Measurements from ENCODE around the gene DLGAP1. TPM values are rescaled to one million over a fixed set of nuclear protein-coding genes. Genes with fewer than 3 reads are reported as not detected.
A peak's percentile ranks its signal among the peaks of the same experiment; 100 is the strongest.

The DLGAP1 gene
- total RNA-seq, 1 donor from 2014 or later: not detected

- peak; percentile 93 to 94 for DNase-seq (ENCODE audit: low read depth in 2 of 2)
Measured at GRCh38 chr18:3665780-3666525, 789.2 kb downstream of the DLGAP1 start.

- no peak for DNase-seq (ENCODE audit: low read depth in 2 of 2)
Measured at GRCh38 chr18:3665204-3665603, 789.9 kb downstream of the DLGAP1 start.

GRCh38 chr18:3664563-3665178 lies 790.4 kb downstream of the DLGAP1 start:
- no peak for DNase-seq (ENCODE audit: low read depth in 2 of 2)

GRCh38 chr18:3663870-3664512 lies 791.1 kb downstream of the DLGAP1 start:
- no peak for DNase-seq (ENCODE audit: low read depth in 2 of 2)

GRCh38 chr18:3661989-3662388 lies 793.1 kb downstream of the DLGAP1 start:
- no peak for DNase-seq (ENCODE audit: low read depth in 2 of 2)

- peak; percentile 12 to 63 for DNase-seq (ENCODE audit: low read depth in 2 of 2)
Measured at GRCh38 chr18:3660739-3661515, 794.2 kb downstream of the DLGAP1 start.

GRCh38 chr18:3658529-3658928 lies 796.6 kb downstream of the DLGAP1 start:
- DNase-seq (ENCODE audit: low read depth in 2 of 2): no peak

- peak in 1 of 2 donors; percentile 36 for DNase-seq (ENCODE audit: low read depth in 2 of 2)
Measured at GRCh38 chr18:3655254-3656050, 799.7 kb downstream of the DLGAP1 start.

GRCh38 chr18:3654442-3655253 lies 800.5 kb downstream of the DLGAP1 start:
- no peak for DNase-seq (ENCODE audit: low read depth in 2 of 2)

- peak in 1 of 2 donors; percentile 32 for DNase-seq (ENCODE audit: low read depth in 2 of 2)
Measured at GRCh38 chr18:3653851-3654441, 801.2 kb downstream of the DLGAP1 start.

- DNase-seq (ENCODE audit: low read depth in 2 of 2): no peak
Measured at GRCh38 chr18:3653263-3653850, 801.8 kb downstream of the DLGAP1 start.

GRCh38 chr18:3652380-3653262 lies 802.5 kb downstream of the DLGAP1 start:
- DNase-seq (ENCODE audit: low read depth in 2 of 2): peak; percentile 94 to 96

- DNase-seq (ENCODE audit: low read depth in 2 of 2): no peak
Measured at GRCh38 chr18:3651266-3651665, 803.8 kb downstream of the DLGAP1 start.

- peak; percentile 55 to 73 for DNase-seq (ENCODE audit: low read depth in 2 of 2)
Measured at GRCh38 chr18:3650521-3651042, 804.5 kb downstream of the DLGAP1 start.

GRCh38 chr18:3649633-3650426 lies 805.3 kb downstream of the DLGAP1 start:
- DNase-seq (ENCODE audit: low read depth in 2 of 2): peak; percentile 44 to 56

GRCh38 chr18:3649135-3649632 lies 805.9 kb downstream of the DLGAP1 start:
- DNase-seq (ENCODE audit: low read depth in 2 of 2): no peak

- DNase-seq (ENCODE audit: low read depth in 2 of 2): no peak
Measured at GRCh38 chr18:3648641-3649040, 806.5 kb downstream of the DLGAP1 start.
